GM21619 (cell line): ENCODE data around the gene CD200.
A peak's percentile ranks its signal among the peaks of the same experiment; 100 is the strongest.

Source experiments
- ATAC-seq: cut with Tn5 transposase; IDR thresholded peaks from one replicate; pipeline ENCODE4 v1.9.1; 2021; ENCODE audit not compliant: unreplicated experiment

CD200 gene

GRCh38 chr3:112333002-112333380 is at the start of gene CD200:
Gene CD200, plus strand, starts transcription at chr3:112333156. Its CDS starts 57 bp downstream, at chr3:112333213.
- ATAC-seq, result peak; percentile 67

GRCh38 chr3:112289011-112289410 is 43.9 kb upstream of the CD200 start:
- no peak for ATAC-seq

DNA sequence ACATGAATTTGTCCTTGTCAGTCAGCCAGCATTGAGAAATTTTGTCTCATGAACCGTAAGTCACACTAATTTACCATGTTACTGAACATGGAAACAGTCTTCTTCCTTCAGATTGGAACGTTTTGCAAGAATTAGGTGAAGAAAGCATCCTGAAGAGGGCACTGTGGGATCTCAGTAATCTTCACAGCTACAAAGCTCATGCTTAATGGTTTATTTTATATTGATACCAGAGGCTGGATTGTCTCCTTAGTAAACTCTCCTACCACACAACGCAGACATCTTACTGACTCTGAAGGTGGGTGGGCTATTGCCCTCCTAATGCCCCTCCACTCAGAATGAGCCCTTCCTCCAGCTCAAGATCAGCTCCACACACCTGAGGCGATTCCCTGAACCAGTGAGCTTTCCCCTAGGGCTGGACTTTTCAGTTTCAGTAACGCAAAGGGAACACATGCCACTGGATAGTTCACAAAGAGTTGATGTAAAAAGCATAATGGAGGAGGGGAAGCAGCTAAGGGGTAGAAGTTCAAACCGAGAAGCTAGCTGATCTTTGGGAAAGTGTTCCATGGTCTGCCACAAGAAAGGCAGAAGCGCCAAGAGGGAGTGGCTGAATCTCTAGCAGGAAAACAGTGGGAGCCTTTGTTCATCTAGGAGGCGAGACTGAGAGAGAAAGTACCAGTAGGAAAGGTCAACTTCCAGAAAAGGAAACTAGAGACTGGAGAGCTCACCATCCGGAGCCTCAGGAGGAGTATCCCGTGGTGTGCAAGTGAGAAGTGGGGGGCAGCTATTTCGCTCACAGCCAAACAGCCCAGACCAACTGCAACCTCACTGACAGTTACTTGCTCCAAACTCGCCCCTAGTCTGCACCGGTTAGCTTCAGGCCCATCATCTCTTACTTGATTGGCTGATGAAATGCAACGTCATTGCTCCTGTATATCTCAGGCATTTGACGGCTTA is 39.3 kb upstream of the CD200 start, which contains the start of gene SLC9C1:
Gene SLC9C1, minus strand, starts transcription at position 849 of the 954 bp plus-strand sequence. CDS start 7,425 bp downstream, outside the sequence.
- ATAC-seq, result no peak

GRCh38 chr3:112297714-112298113 is 35.2 kb upstream of the CD200 start:
- ATAC-seq, result peak; percentile 37

GRCh38 chr3:112298781-112299180 is 34.2 kb upstream of the CD200 start:
- ATAC-seq, result no peak

GRCh38 chr3:112302150-112302830 is 30.7 kb upstream of the CD200 start:
- ATAC-seq, result no peak

DNA sequence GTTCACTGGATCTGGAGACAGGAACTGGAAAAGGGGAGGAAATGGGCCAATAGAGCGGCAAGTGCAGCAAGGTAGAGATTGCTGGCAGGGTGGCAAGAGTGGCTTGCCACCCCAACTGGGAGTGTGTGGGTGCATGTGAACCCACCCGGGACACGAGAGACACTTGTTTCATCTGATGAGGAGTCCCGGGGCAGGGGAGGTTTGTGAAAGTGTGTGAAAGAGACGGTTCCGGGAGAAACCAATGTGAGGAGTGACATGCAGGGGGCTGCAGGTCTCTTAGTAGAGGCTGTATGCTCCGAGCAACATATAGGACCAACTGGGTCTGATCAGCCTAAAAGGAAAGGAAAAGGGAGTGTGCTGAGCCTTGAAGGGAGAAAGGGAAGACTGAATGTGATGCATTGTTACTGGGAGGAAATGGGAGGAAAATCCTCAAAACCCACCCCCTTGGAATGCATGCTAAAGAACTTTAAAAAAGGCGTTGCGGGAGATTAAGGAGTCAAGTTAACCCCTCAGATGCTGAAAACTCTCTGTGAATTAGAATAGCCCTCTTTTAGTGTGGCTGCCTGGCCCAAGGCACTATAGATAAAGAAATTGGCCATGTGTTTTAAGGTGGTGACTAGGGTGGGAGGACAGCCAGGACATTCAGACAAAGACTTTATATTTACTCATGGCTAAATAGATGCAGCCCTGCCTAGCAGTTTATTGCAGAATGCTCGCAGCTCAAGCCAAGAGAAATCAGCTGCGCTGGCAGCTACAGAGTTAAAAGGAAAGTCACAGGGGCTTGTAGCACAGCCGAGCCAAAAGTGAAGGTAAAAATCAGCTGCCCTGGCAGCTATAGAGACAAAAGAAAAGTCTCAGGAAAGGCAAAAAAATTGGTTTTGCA is 29.8 kb upstream of the CD200 start:
- ATAC-seq, result no peak

DNA sequence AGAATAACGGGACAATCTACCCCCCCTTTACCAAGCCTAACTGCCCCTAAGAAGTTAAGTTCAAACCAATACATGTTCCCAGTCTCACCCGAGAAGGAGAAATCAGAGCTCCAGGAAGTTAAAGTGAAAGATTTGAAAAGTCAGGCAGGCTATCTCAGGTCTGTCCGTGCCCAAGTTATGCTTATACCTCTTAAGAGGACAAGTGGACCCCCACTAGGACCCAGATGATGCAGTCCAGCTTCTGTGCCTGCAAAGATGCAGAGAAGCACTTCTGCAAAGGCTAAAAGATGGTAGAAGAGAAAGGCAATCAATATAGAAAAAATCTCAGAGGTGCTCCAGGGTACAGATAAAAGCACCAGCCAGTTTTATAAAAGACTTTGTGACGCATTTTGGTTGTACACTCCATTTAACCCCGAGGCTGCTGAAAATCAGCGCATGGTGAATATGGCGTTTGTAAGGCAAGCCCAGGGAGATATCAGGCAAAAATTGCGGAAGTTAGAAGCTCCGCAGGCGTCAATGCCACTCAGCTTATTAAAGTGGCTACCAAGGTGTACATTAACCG is 29.1 kb upstream of the CD200 start:
- no peak for ATAC-seq

DNA sequence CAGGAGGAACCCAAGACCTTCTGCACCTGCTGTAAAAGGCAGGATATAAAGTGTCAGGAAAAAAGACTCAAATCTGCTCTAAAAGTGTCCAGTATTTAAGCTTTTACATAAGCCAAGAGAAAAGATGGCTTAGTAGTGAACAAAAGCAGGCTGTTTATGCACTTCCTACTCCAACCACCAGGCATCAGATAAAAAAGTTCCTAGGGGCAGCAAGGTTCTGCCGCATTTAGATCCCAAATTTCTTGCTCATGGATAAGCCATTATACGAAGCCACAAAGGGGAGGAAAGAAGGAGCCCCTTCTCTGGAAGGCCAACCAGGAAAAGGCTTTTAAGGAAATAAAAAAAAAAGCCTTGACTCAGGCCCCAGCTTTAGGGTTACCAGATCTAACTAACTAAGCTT is 28.3 kb upstream of the CD200 start:
- ATAC-seq, result no peak

DNA sequence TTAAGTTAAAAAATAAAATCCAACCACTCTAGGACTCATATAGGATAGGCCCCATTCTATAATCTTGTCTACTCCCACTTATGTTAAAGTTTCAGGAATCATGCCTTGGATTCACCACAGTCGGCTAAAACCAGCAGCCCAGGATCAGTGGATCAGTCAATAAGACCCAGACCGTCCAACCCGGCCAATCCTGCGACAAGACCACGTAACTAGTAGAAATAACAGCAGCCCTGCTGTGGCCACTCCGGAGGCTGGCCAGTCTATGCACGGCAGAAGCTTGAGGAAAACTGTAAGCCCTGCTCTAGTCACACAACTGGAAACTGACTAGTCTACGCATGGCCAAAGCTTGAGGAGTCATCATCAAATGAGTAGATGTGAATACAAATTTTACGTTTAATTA is 26.1 kb upstream of the CD200 start:
- no peak for ATAC-seq

GRCh38 chr3:112307557-112307956 is 25.4 kb upstream of the CD200 start:
- no peak for ATAC-seq

DNA sequence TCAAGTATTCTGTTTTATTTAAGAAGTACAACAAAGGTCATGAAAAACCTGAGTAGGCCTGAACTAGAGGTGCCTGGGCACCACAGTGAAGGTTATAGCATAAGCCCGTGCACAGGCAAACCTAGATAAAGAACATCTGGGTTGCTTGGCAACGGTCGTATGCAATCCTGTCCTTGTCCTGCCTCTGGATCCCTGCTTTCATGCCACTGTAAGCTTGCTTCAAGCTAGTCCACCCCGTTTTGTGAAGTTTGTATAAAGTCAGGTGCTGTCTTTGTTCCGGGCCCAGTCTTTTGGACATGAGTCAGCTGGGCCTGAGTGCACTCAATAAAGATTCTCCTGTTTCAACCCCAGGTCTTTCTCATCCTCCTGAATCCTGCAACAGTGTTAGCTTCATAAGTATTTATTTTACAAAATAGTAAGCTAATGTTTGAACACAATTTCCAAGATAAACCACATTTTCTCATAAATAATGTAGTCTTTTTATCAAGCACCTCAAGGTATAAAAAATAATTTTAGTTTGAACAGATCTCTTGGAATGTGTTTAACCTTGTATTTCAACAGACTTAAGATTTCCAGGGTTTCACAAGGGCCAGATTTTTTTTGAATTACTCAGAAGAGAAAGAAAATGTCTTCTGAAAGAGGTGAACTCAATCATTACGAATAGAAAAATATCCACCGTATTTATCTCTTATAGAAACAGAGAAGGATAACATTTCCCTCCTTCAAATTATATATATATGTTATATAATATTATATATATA is 24.6 kb upstream of the CD200 start:
- no peak for ATAC-seq

DNA sequence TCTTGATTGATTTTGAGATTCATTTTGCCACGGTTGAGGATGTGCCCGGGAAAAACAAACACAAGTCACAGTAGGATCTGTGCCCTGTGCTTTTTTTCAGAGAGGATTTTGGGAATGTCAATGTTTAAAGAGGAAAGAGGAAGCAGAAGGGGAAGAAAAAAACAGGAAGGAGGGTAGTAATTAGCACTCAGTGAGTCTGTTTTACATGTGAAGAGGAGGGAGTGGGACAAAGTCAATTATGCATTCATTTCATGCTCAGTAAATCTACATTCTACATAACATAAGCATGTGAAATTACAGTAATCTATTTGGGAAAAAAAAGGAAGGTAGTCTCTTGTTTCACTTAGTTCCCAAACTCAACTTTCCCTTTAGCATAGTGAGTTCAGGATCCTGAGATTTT is 18.3 kb upstream of the CD200 start:
- ATAC-seq, result no peak

GRCh38 chr3:112315791-112316190 is 17.2 kb upstream of the CD200 start:
- no peak for ATAC-seq

- no peak for ATAC-seq
Observed at GRCh38 chr3:112319516-112320276, 13.3 kb upstream of the CD200 start.

DNA sequence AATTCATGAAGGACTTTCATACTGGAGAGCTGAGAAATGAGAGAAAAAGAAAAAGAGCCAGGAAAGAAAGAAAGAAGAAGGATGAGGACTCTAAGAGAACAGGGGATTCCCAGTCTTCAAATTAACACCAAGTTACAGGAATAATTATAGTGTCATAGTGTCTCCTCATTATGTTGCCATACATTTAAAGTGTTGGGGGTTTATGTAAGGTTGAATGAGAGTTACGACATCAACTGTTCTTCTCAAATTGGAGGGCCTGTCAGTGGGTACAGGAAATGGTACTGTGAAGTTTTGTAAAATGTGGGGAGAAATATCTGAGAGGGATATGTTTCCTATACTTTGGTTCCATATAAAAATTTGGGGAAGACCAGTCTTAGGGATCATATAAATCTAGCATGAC is 12.3 kb upstream of the CD200 start:
- ATAC-seq, result no peak

- no peak for ATAC-seq
Observed at GRCh38 chr3:112321867-112322652, 10.9 kb upstream of the CD200 start.

- ATAC-seq, result peak; percentile 99
Observed at GRCh38 chr3:112327371-112327951, 5.5 kb upstream of the CD200 start.
